CD4-positive, CD25-positive, alpha-beta regulatory T cell (primary cell): ENCODE measurements around the gene BANP. TPM values are rescaled to one million over a fixed set of nuclear protein-coding genes. Genes with fewer than 3 reads are reported as not detected.
"Not testable (repeated sequence)": the region's sequence is repeated elsewhere in the genome, so short reads cannot be mapped to it uniquely, and the experiment has no call there.

Experiments
- ATAC-seq, 2 donors: fragments of 150-1000 bp; cut with Tn5 transposase; one replicate each; pipeline ENCODE4 v1.10.0; 2021; ENCODE audit warnings: low read depth in 2 of 2, moderate number of reproducible peaks in 2 of 2, moderate library complexity in 1 of 2
- DNase-seq, 3 donors: peaks; one replicate each; pipeline versions ENCODE4 v3.0.0 to v3.0.0-alpha.2; 2012 to 2022; ENCODE audit warnings: mixed read lengths in 1 of 3
- H3K27ac ChIP-seq: one replicate; pipeline ENCODE4 v1.7.0; 2013; ENCODE audit warnings: mild to moderate bottlenecking, low read length; ENCODE audit not compliant: insufficient read depth, poor library complexity, severe bottlenecking
- H3K27me3 ChIP-seq: one replicate; pipeline ENCODE4 v1.7.0; 2013; ENCODE audit warnings: low read length; ENCODE audit not compliant: control insufficient read depth, insufficient read depth
- H3K36me3 ChIP-seq: one replicate; pipeline ENCODE4 v1.7.0; 2013; ENCODE audit warnings: mild to moderate bottlenecking, low read length, moderate library complexity; ENCODE audit not compliant: control insufficient read depth, insufficient read depth
- H3K4me1 ChIP-seq: 2 replicates; pipeline ENCODE4 v1.7.0; 2013; ENCODE audit warnings: mild to moderate bottlenecking, low read length; ENCODE audit not compliant: insufficient read depth, control insufficient read depth, poor library complexity, severe bottlenecking
- H3K4me3 ChIP-seq: one replicate; pipeline ENCODE4 v1.7.0; 2013; ENCODE audit warnings: low read depth, mild to moderate bottlenecking, low read length, moderate library complexity
- H3K9me3 ChIP-seq, 2 experiments: 1 replicate in 1 of 2; 2 replicates in 1 of 2; pipeline ENCODE4 v1.7.0; 2013; ENCODE audit warnings: low read length in 2 of 2, mild to moderate bottlenecking in 1 of 2, moderate library complexity in 1 of 2; ENCODE audit not compliant: control insufficient read depth in 2 of 2
- H3K27ac Mint-ChIP-seq, 3 donors: one replicate each; pipeline ENCODE4 v1.8.0; 2020 to 2022; ENCODE audit warnings: mild to moderate bottlenecking in 3 of 3, mixed read lengths in 3 of 3, moderate library complexity in 2 of 3
- H3K27me3 Mint-ChIP-seq: one replicate; pipeline ENCODE4 v1.8.0; 2022; ENCODE audit warnings: mild to moderate bottlenecking, mixed read lengths
- H3K36me3 Mint-ChIP-seq: one replicate; pipeline ENCODE4 v1.8.0; 2020; ENCODE audit warnings: mixed read lengths
- H3K4me1 Mint-ChIP-seq, 4 donors: one replicate each; pipeline ENCODE4 v1.8.0; 2020 to 2022; ENCODE audit warnings: mixed read lengths in 4 of 4, mild to moderate bottlenecking in 1 of 4
- H3K4me3 Mint-ChIP-seq, 4 donors: one replicate each; pipeline ENCODE4 v1.8.0; 2020 to 2022; ENCODE audit warnings: mild to moderate bottlenecking in 4 of 4, mixed read lengths in 4 of 4, moderate library complexity in 3 of 4
- H3K9me3 Mint-ChIP-seq, 7 donors: one replicate each; pipeline ENCODE4 v1.8.0; 2020 to 2022; ENCODE audit warnings: mixed read lengths in 7 of 7, mild to moderate bottlenecking in 3 of 7, moderate library complexity in 2 of 7
- polyA plus RNA-seq, 4 donors: library from polyadenylated mRNA; unstranded; fragments of 300-500 nt; fragmentation: Illumina TruSeq; gene quantifications; one replicate each; pipeline ENCODE4 v1.2.3, GENCODE V29; 2021
- total RNA-seq: library from RNA; stranded (reverse); gene quantifications from one replicate; pipeline ENCODE4 v1.2.3, GENCODE V29; 2022

Gene BANP
- total and polyA plus RNA-seq, 5 donors from 2014 or later = 20.4 to 114 (median 26.6) TPM

DNA sequence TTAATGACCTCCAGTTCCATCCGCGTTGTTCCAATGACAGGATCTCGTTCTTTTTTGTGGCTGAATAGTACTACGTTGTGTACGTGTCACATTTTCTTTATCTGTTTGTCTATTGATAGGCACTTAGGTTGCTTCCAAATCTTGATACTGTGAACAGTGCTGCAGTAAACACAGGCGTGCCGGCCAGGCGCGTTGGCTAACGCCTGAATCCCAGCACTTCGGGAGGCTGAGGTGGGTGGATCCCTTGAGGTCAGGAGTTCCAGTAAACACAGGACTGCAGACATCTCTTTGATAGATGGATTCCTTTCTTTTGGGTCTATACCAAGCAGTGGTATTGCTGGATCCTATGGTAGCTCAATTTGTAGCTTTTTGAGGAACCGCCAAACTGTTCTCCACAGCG lies 160.7 kb downstream of the BANP start:
- H3K27ac Mint-ChIP-seq = not testable (repeated sequence)

DNA sequence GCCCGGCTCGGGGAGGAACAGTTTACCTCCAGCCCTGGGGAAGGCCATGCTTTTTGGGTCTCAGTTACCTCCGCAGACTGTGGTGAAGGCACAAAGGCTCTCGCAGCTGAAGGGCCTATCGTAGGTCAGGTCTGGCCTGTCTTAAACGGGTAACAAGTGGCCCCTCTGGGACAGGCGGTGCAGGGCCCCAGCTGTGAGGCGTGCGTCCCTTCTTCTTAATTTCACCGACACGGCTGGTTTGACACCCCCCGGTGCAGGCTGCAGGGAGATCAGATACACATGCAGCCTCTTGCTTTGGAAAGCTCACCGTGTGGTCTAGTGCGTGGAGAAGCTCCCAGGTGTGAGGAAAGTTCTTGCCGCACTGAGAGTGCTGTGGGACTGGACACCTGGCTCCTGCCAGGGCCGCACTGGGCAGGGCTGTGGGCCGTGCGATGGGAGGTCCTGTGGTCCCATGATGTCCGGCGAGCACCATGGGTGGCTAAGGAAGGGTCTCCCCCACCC lies 162.4 kb downstream of the BANP start:
- H3K9me3 Mint-ChIP-seq = no peaks in the 10 kb centered on the region
- no peak overlapping the region for H3K27ac ChIP-seq

More for the DNA sequence above, 160.7 kb downstream of the BANP start:
- not testable (repeated sequence) for H3K4me3 ChIP-seq, H3K36me3 Mint-ChIP-seq, DNase-seq, H3K9me3 Mint-ChIP-seq, H3K36me3 ChIP-seq, H3K4me1 ChIP-seq, H3K27me3 ChIP-seq, H3K9me3 ChIP-seq, H3K27ac ChIP-seq, ATAC-seq, H3K27me3 Mint-ChIP-seq
- H3K4me1 Mint-ChIP-seq = peaks cover 0 to 11% (median 6%) of the 10 kb centered on the region in 4 donors
- H3K4me3 Mint-ChIP-seq = peak overlapping the region in 1 of 4 donors; percentile 19

DNA sequence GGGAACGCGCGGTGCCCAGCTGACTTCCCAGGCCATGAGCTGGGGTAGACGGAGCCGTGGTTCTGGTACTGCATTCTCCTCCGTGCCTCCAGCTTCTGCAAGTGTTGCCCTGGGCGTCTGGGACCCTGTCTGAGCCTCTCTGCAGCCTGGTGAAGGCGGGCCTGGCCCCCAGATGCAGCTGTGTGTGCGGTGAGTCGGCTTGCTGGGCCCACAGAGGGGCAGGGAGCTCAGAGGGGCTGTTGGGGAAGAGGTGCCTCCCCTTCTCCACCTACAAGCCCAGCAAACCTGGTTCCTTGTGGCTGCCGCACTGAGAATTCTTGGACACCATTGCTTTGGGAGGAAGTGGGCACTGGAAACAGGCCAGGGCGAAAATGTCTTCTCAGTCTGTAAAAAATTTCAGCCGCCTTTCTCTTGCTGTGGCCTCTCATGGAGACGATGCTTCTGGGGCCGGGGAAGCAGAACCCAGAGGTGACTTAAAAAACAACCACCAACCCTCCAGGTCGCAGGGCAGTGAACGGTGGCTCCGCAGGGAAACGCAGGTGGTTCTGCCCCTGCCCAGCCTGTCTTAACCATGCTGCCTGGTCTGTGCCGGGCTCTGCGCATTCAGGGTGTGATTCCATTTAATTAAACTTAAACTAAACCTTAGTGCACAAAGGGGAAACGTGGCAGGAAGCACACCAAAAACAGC lies 163.5 kb downstream of the BANP start:
- ATAC-seq, H3K27ac ChIP-seq, H3K36me3 Mint-ChIP-seq, H3K27me3 ChIP-seq, H3K27ac Mint-ChIP-seq, H3K4me1 ChIP-seq, H3K27me3 Mint-ChIP-seq, H3K4me3 ChIP-seq, H3K36me3 ChIP-seq, H3K9me3 Mint-ChIP-seq, H3K9me3 ChIP-seq, H3K4me3 Mint-ChIP-seq, DNase-seq: not testable (repeated sequence)
- peaks cover 0 to 11% (median 6%) of the 10 kb centered on the region in 4 donors for H3K4me1 Mint-ChIP-seq

More for the DNA sequence above, 162.4 kb downstream of the BANP start:
- H3K36me3 ChIP-seq = no peaks in the 10 kb centered on the region
- no peaks in the 10 kb centered on the region for H3K27me3 ChIP-seq
- H3K4me3 ChIP-seq = no peak overlapping the region
- H3K27me3 Mint-ChIP-seq = no peaks in the 10 kb centered on the region
- H3K4me3 Mint-ChIP-seq = no peak overlapping the region
- no peaks in the 10 kb centered on the region for H3K36me3 Mint-ChIP-seq
- no peaks in the 10 kb centered on the region for H3K4me1 ChIP-seq
- peaks cover 0 to 11% (median 6%) of the 10 kb centered on the region in 4 donors for H3K4me1 Mint-ChIP-seq
- no peak overlapping the region for H3K27ac Mint-ChIP-seq
- H3K9me3 ChIP-seq = no peaks in the 10 kb centered on the region
- ATAC-seq (no peak), DNase-seq (no peak)

- ATAC-seq (no peak), DNase-seq (no peak)
- H3K4me1 ChIP-seq = no peaks in the 10 kb centered on the region
- H3K4me3 ChIP-seq = no peak overlapping the region
- Mint-ChIP-seq H3K9me3 (no peaks in the 10 kb centered on the region), H3K4me1 (peaks cover 0 to 10% (median 4%) of the 10 kb centered on the region in 4 donors), H3K27me3 (no peaks in the 10 kb centered on the region), H3K36me3 (no peaks in the 10 kb centered on the region), H3K4me3 (no peak overlapping the region), H3K27ac (no peak overlapping the region)
- H3K27ac ChIP-seq = no peak overlapping the region
- H3K9me3 ChIP-seq = no peaks in the 10 kb centered on the region
- H3K36me3 ChIP-seq = no peaks in the 10 kb centered on the region
- no peaks in the 10 kb centered on the region for H3K27me3 ChIP-seq
Observed at GRCh38 chr16:88116121-88116520, 164.9 kb downstream of the BANP start.

GRCh38 chr16:88117476-88117868 lies 166.2 kb downstream of the BANP start:
- Histone ChIP-seq H3K4me3 (no peak overlapping the region), H3K27me3 (no peaks in the 10 kb centered on the region), H3K36me3 (no peaks in the 10 kb centered on the region), H3K27ac (no peak overlapping the region), H3K4me1 (no peaks in the 10 kb centered on the region), H3K9me3 (no peaks in the 10 kb centered on the region)
- Mint-ChIP-seq H3K27ac (no peak overlapping the region), H3K4me3 (no peak overlapping the region), H3K4me1 (no peaks in the 10 kb centered on the region), H3K9me3 (peaks cover 0 to 1% (median 0%) of the 10 kb centered on the region in 7 donors), H3K36me3 (no peaks in the 10 kb centered on the region), H3K27me3 (no peaks in the 10 kb centered on the region)
- DNase-seq = no peak
- no peak for ATAC-seq

- Mint-ChIP-seq H3K36me3 (no peaks in the 10 kb centered on the region), H3K4me1 (no peaks in the 10 kb centered on the region), H3K4me3 (no peak overlapping the region), H3K27me3 (no peaks in the 10 kb centered on the region), H3K27ac (no peak overlapping the region), H3K9me3 (peaks cover 0 to 1% (median 0%) of the 10 kb centered on the region in 7 donors)
- H3K27ac ChIP-seq = no peak overlapping the region
- DNase-seq (no peak), ATAC-seq (no peak)
- no peaks in the 10 kb centered on the region for H3K9me3 ChIP-seq
- no peaks in the 10 kb centered on the region for H3K36me3 ChIP-seq
- H3K4me1 ChIP-seq = no peaks in the 10 kb centered on the region
- no peak overlapping the region for H3K4me3 ChIP-seq
- no peaks in the 10 kb centered on the region for H3K27me3 ChIP-seq
Observed at GRCh38 chr16:88118376-88118775, 167.1 kb downstream of the BANP start.

DNA sequence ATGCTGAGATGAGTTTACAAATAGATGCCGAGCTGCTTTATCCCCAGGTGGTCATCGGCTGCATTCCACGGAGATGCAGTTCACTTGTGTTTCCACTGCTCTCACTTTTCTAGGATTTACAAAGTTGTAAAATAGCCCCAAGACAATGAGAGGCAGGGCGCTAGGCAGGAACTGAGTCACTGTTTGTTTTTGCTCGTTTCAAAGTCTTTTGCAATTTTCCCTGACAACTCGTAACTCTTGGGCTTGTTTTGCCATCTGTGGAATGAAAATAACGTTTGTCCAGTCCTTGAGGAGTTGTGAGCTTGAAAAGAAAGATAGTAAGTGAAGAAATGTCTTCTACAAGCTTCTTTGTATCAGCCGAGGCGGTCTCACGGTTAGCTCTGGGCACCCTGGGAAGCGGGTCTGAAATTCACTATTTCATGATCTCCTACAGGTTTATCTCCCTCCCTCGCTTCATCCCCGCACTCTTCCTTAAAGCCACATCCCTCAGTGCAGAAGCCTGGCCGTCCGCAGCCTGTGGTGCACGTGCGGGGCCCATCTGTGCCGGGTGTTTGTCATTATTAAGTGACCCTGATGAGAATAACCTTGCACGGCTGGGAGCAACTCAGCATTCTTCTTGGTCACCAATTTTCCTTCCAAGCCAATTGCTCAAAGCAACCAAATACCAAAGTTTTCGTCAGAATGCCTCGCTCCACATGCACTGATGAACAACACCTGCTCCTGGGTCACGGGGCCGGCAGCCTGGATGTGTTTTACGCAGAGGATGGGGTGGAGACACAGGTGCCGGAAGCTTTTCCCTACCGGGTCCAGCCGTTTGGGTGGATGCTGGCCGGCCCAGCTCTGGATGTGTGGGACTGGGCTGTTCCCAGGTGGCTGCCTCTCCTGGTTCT lies 167.9 kb downstream of the BANP start:
- H3K4me3 Mint-ChIP-seq, H3K9me3 ChIP-seq, H3K4me1 ChIP-seq, H3K4me1 Mint-ChIP-seq, H3K27me3 ChIP-seq, H3K27ac Mint-ChIP-seq, H3K4me3 ChIP-seq, H3K27me3 Mint-ChIP-seq, H3K36me3 ChIP-seq, H3K9me3 Mint-ChIP-seq, H3K27ac ChIP-seq, ATAC-seq, H3K36me3 Mint-ChIP-seq, DNase-seq: not testable (repeated sequence)
